Smooth muscle cell (in vitro differentiated cells): ENCODE data around the gene TTC17. TPM values are rescaled to one million over a fixed set of nuclear protein-coding genes. Genes with fewer than 3 reads are reported as not detected.

Experiments
- DNase-seq: peaks from one replicate; lab custom pipeline; 2025; ENCODE audit not compliant: unreplicated experiment; lab: John Stamatoyannopoulos, UW
- H2AFZ ChIP-seq: fragments of 200-600 bp; sonication (generic); 2 replicates; pipeline ENCODE4 v1.6.0; 2016; ENCODE audit warnings: antibody characterized with exemption, low read depth, mild to moderate bottlenecking
- H3F3A ChIP-seq: fragments of 200-600 bp; sonication (generic); 2 replicates; pipeline ENCODE4 v1.6.0; 2017; ENCODE audit warnings: antibody characterized with exemption, low read depth
- H3K27ac ChIP-seq: fragments of 200-600 bp; sonication (generic); 2 replicates; pipeline ENCODE4 v1.5.1; 2016; ENCODE audit warnings: low read depth, mild to moderate bottlenecking
- H3K27me3 ChIP-seq: fragments of 200-600 bp; sonication (generic); 2 replicates; pipeline ENCODE4 v1.6.1; 2016; ENCODE audit warnings: low read depth, mild to moderate bottlenecking
- H3K36me3 ChIP-seq: fragments of 200-600 bp; sonication (generic); 2 replicates; pipeline ENCODE4 v1.5.1; 2016; ENCODE audit warnings: low read depth
- H3K4me1 ChIP-seq: fragments of 200-600 bp; sonication (generic); 2 replicates; pipeline ENCODE4 v1.5.1; 2016; ENCODE audit warnings: low read depth
- H3K4me2 ChIP-seq: fragments of 200-600 bp; sonication (generic); 2 replicates; pipeline ENCODE4 v1.6.0; 2016; ENCODE audit warnings: mild to moderate bottlenecking
- H3K4me3 ChIP-seq: fragments of 200-600 bp; sonication (generic); 2 replicates; pipeline ENCODE4 v1.5.1; 2016; ENCODE audit warnings: mild to moderate bottlenecking
- H3K79me2 ChIP-seq: fragments of 200-600 bp; sonication (generic); 2 replicates; pipeline ENCODE4 v1.6.0; 2016; ENCODE audit warnings: low read depth, mild to moderate bottlenecking
- H3K9ac ChIP-seq: fragments of 200-600 bp; sonication (generic); 2 replicates; pipeline ENCODE4 v1.6.0; 2016; ENCODE audit warnings: low read depth
- H3K9me3 ChIP-seq: fragments of 200-600 bp; sonication (generic); replicated peaks from 2 replicates; pipeline ENCODE4 v1.5.1; 2016; ENCODE audit warnings: low read depth
- H4K20me1 ChIP-seq: fragments of 200-600 bp; sonication (generic); 2 replicates; pipeline ENCODE4 v1.6.0; 2016; ENCODE audit warnings: low read depth
- CTCF ChIP-seq: fragments of 200-600 bp; sonication (generic); IDR thresholded peaks from 2 replicates; pipeline ENCODE4 v1.5.1; 2017; ENCODE audit warnings: borderline replicate concordance, mild to moderate bottlenecking, antibody characterized with exemption; ENCODE audit not compliant: insufficient read depth, poor library complexity, severe bottlenecking
- WGBS: methylation state at CpG from one replicate; pipeline ENCODE4 v1.1.7; 2016; ENCODE audit warnings: low lambda C conversion rate; 5-methylcytosine and 5-hydroxymethylcytosine counted together
- polyA plus RNA-seq: library from polyadenylated mRNA; unstranded; fragments of >200 nt; fragmentation: Nextera tagmentation; extraction: Ambion mirVana; gene quantifications from 2 replicates; pipeline ENCODE4 v1.2.1, GENCODE V29; 2016
- total RNA-seq: library from RNA; depleted of rRNA; stranded (reverse); fragments of >200 nt; gene quantifications from 2 replicates; pipeline ENCODE4 v1.2.3, GENCODE V29; 2014

TTC17 gene
- total and polyA plus RNA-seq, 2 experiments from 2014 or later, result 35.9 to 113 TPM

GRCh38 chr11:43518408-43519160 lies 159.9 kb downstream of the TTC17 start:
- no peaks in the 10 kb centered on the region for H3K4me1 ChIP-seq
- no peaks in the 10 kb centered on the region for H3F3A ChIP-seq
- no peak for TF ChIP-seq CTCF
- H3K79me2 ChIP-seq, result no peaks in the 10 kb centered on the region
- H3K36me3 ChIP-seq, result no peaks in the 10 kb centered on the region
- no peak overlapping the region for H3K4me2 ChIP-seq
- no peaks in the 10 kb centered on the region for H4K20me1 ChIP-seq
- no peak overlapping the region for H3K9ac ChIP-seq
- H3K27ac ChIP-seq, result no peak overlapping the region
- H2AFZ ChIP-seq, result no peak overlapping the region
- DNase-seq, result no peak
- no peak overlapping the region for H3K4me3 ChIP-seq
- 74% methylated on average over 9 of the region's 9 CpGs for WGBS
- H3K27me3 ChIP-seq, result peaks cover 4% of the 10 kb centered on the region
- no peaks in the 10 kb centered on the region for H3K9me3 ChIP-seq

GRCh38 chr11:43521471-43521870 lies 162.8 kb downstream of the TTC17 start:
- Histone ChIP-seq H2AFZ (no peak overlapping the region), H3K27ac (no peak overlapping the region), H3K9me3 (no peaks in the 10 kb centered on the region), H3F3A (no peaks in the 10 kb centered on the region), H4K20me1 (no peaks in the 10 kb centered on the region), H3K4me2 (no peak overlapping the region), H3K4me3 (no peak overlapping the region), H3K27me3 (peaks cover 21% of the 10 kb centered on the region), H3K9ac (no peak overlapping the region), H3K79me2 (no peaks in the 10 kb centered on the region), H3K4me1 (no peaks in the 10 kb centered on the region), H3K36me3 (no peaks in the 10 kb centered on the region)
- no peak for TF ChIP-seq CTCF
- WGBS, result 93% methylated on average over 15 of the region's 15 CpGs
- no peak for DNase-seq

GRCh38 chr11:43523632-43524031 lies 164.9 kb downstream of the TTC17 start:
- no peak overlapping the region for H3K4me3 ChIP-seq
- no peaks in the 10 kb centered on the region for H3K9me3 ChIP-seq
- H3K36me3 ChIP-seq, result no peaks in the 10 kb centered on the region
- no peaks in the 10 kb centered on the region for H4K20me1 ChIP-seq
- peaks cover 21% of the 10 kb centered on the region for H3K27me3 ChIP-seq
- TF ChIP-seq CTCF, result no peak
- no peak overlapping the region for H3K4me2 ChIP-seq
- H2AFZ ChIP-seq, result no peak overlapping the region
- H3K79me2 ChIP-seq, result no peaks in the 10 kb centered on the region
- 91% methylated on average over 2 of the region's 2 CpGs for WGBS
- no peak for DNase-seq
- H3K9ac ChIP-seq, result no peak overlapping the region
- H3K4me1 ChIP-seq, result no peaks in the 10 kb centered on the region
- H3K27ac ChIP-seq, result no peak overlapping the region
- no peaks in the 10 kb centered on the region for H3F3A ChIP-seq

GRCh38 chr11:43532041-43532440 lies 173.3 kb downstream of the TTC17 start:
- Histone ChIP-seq H3K36me3 (no peaks in the 10 kb centered on the region), H3K4me1 (no peaks in the 10 kb centered on the region), H3K4me3 (no peak overlapping the region), H3K9ac (no peak overlapping the region), H3F3A (no peaks in the 10 kb centered on the region), H2AFZ (no peak overlapping the region), H3K27ac (no peak overlapping the region), H3K4me2 (no peak overlapping the region), H3K27me3 (peaks cover 10% of the 10 kb centered on the region), H3K9me3 (no peaks in the 10 kb centered on the region), H3K79me2 (no peaks in the 10 kb centered on the region), H4K20me1 (no peaks in the 10 kb centered on the region)
- no peak for TF ChIP-seq CTCF
- WGBS, result 93% methylated on average over 5 of the region's 5 CpGs
- no peak for DNase-seq
